Measurements from ENCODE around the gene SARNP. TPM values are rescaled to one million over a fixed set of nuclear protein-coding genes. Genes with fewer than 3 reads are reported as not detected.

The SARNP gene
- total RNA-seq, 1 experiment from 2014 or later: 137 TPM

GRCh38 chr12:55707841-55708694 is 109.5 kb downstream of the SARNP start, which contains the start of gene ITGA7:
Gene ITGA7 (minus strand): TSS chr12:55707904. CDS start chr12:55707682, 222 bp downstream.
- DNase-seq (ENCODE audit: low read depth): peak; percentile 46

Other genes starting within 250 kb of the SARNP start
- gene OR2AP1, start 245.3 kb downstream of the SARNP start, total RNA-seq (2014; rRNA removed; shearing (Covaris generic)): not detected in 2 replicates
- not detected in 2 replicates for gene OR10P1, start 180.8 kb downstream of the SARNP start, total RNA-seq (2014; rRNA removed; shearing (Covaris generic))
- gene ITGA7, start 109.8 kb downstream of the SARNP start, total RNA-seq (2014; rRNA removed; shearing (Covaris generic)): 11.4 and 15.1 TPM in 2 replicates
- 155 and 170 TPM in 2 replicates for gene BLOC1S1, start 101.7 kb downstream of the SARNP start, total RNA-seq (2014; rRNA removed; shearing (Covaris generic))
- gene RDH5, start 97.3 kb downstream of the SARNP start, total RNA-seq (2014; rRNA removed; shearing (Covaris generic)): 6.0 and 6.7 TPM in 2 replicates
- 1,417 and 1,738 TPM in 2 replicates for gene CD63, start 88.7 kb downstream of the SARNP start, total RNA-seq (2014; rRNA removed; shearing (Covaris generic))
- 1.6 and 2.1 TPM in 2 replicates for gene GDF11, start 74.6 kb downstream of the SARNP start, total RNA-seq (2014; rRNA removed; shearing (Covaris generic))
- gene ORMDL2, start 317 bp upstream of the SARNP start, total RNA-seq (2014; rRNA removed; shearing (Covaris generic)): 25.5 and 37.1 TPM in 2 replicates
- gene DNAJC14, start 11.9 kb upstream of the SARNP start, total RNA-seq (2014; rRNA removed; shearing (Covaris generic)): 26.0 and 30.8 TPM in 2 replicates
- 4.2 and 4.4 TPM in 2 replicates for gene MMP19, start 25.2 kb upstream of the SARNP start, total RNA-seq (2014; rRNA removed; shearing (Covaris generic))
- gene PYM1, start 110.2 kb upstream of the SARNP start, total RNA-seq (2014; rRNA removed; shearing (Covaris generic)): 21.7 and 22.0 TPM in 2 replicates
- gene DGKA, start 113.4 kb upstream of the SARNP start, total RNA-seq (2014; rRNA removed; shearing (Covaris generic)): 16.9 and 23.6 TPM in 2 replicates
- 0.84 and 1.1 TPM in 2 replicates for gene PMEL, start 148.3 kb upstream of the SARNP start, total RNA-seq (2014; rRNA removed; shearing (Covaris generic))
- gene CDK2, start 149.1 kb upstream of the SARNP start, total RNA-seq (2014; rRNA removed; shearing (Covaris generic)): 54.7 and 85.4 TPM in 2 replicates
- gene RAB5B, start 156.4 kb upstream of the SARNP start, total RNA-seq (2014; rRNA removed; shearing (Covaris generic)): 39.2 and 45.1 TPM in 2 replicates
- 10.7 and 13.6 TPM in 2 replicates for gene SUOX, start 179.6 kb upstream of the SARNP start, total RNA-seq (2014; rRNA removed; shearing (Covaris generic))
- gene IKZF4, start 203.3 kb upstream of the SARNP start, total RNA-seq (2014; rRNA removed; shearing (Covaris generic)): 0.78 and 1.8 TPM in 2 replicates
- 1,489 and 2,299 TPM in 2 replicates for gene RPS26, start 224.2 kb upstream of the SARNP start, total RNA-seq (2014; rRNA removed; shearing (Covaris generic))